CD8-positive, alpha-beta memory T cell (primary cell): ENCODE data around the gene SAMD9. TPM values are rescaled to one million over a fixed set of nuclear protein-coding genes. Genes with fewer than 3 reads are reported as not detected.
"Not testable (repeated sequence)": the region's sequence is repeated elsewhere in the genome, so short reads cannot be mapped to it uniquely, and the experiment has no call there.

Experiments
- CTCF ChIA-PET: fragments of 350-600 bp; sonication (Branson Sonifier 250); formaldehyde crosslinking; loops from one replicate; lab custom pipeline; 2021; ENCODE audit warnings: antibody characterized with exemption; lab: Charles Lee
- POLR2A ChIA-PET: fragments of 350-600 bp; sonication (Branson Sonifier 250); formaldehyde crosslinking; loops from one replicate; lab custom pipeline; 2021; ENCODE audit warnings: antibody characterized with exemption; lab: Charles Lee
- DNase-seq, 5 donors: peaks; one replicate each; pipeline versions ENCODE4 v3.0.0 to v3.0.0-alpha.2; 2020 to 2022; ENCODE audit warnings: mixed read lengths in 1 of 5
- H3K27ac ChIP-seq: one replicate; pipeline ENCODE4 v1.7.0; 2013; ENCODE audit warnings: low read depth, mild to moderate bottlenecking, low read length, moderate library complexity
- H3K27me3 ChIP-seq: 2 replicates; pipeline ENCODE4 v1.7.0; 2013; ENCODE audit warnings: low read length, mild to moderate bottlenecking; ENCODE audit not compliant: insufficient read depth, poor library complexity, severe bottlenecking
- H3K36me3 ChIP-seq: 2 replicates; pipeline ENCODE4 v1.7.0; 2013; ENCODE audit warnings: mild to moderate bottlenecking, low read length, moderate library complexity; ENCODE audit not compliant: insufficient read depth
- H3K4me1 ChIP-seq: 2 replicates; pipeline ENCODE4 v1.7.0; 2013; ENCODE audit warnings: mild to moderate bottlenecking, low read length, moderate library complexity; ENCODE audit not compliant: insufficient read depth
- H3K4me3 ChIP-seq: 2 replicates; pipeline ENCODE4 v1.7.0; 2013; ENCODE audit warnings: mild to moderate bottlenecking, low read length
- H3K9me3 ChIP-seq: 2 replicates; pipeline ENCODE4 v1.7.0; 2013; ENCODE audit warnings: mild to moderate bottlenecking, low read length
- H3K27ac Mint-ChIP-seq, 8 donors: one replicate each; pipeline ENCODE4 v1.8.0; 2020 to 2021; ENCODE audit warnings: mixed read lengths in 8 of 8, mild to moderate bottlenecking in 6 of 8, inconsistent platforms in 3 of 8, moderate library complexity in 3 of 8
- H3K27me3 Mint-ChIP-seq, 2 donors: one replicate each; pipeline ENCODE4 v1.8.0; 2020 to 2021; ENCODE audit warnings: mixed read lengths in 2 of 2, mild to moderate bottlenecking in 1 of 2, moderate library complexity in 1 of 2
- H3K36me3 Mint-ChIP-seq, 3 donors: one replicate each; pipeline ENCODE4 v1.8.0; 2020 to 2021; ENCODE audit warnings: mixed read lengths in 3 of 3, inconsistent platforms in 1 of 3, mild to moderate bottlenecking in 1 of 3
- H3K4me1 Mint-ChIP-seq, 3 donors: one replicate each; pipeline ENCODE4 v1.8.0; 2020 to 2021; ENCODE audit warnings: mixed read lengths in 3 of 3, inconsistent platforms in 1 of 3, mild to moderate bottlenecking in 1 of 3
- H3K4me3 Mint-ChIP-seq, 7 donors: one replicate each; pipeline ENCODE4 v1.8.0; 2020 to 2021; ENCODE audit warnings: mixed read lengths in 7 of 7, mild to moderate bottlenecking in 6 of 7, moderate library complexity in 4 of 7, inconsistent platforms in 2 of 7
- H3K9me3 Mint-ChIP-seq, 5 donors: one replicate each; pipeline ENCODE4 v1.8.0; 2020 to 2022; ENCODE audit warnings: mixed read lengths in 5 of 5, mild to moderate bottlenecking in 3 of 5, moderate library complexity in 2 of 5, inconsistent platforms in 1 of 5
- polyA plus RNA-seq: library from polyadenylated mRNA; unstranded; fragments of 300-500 nt; fragmentation: Illumina TruSeq; gene quantifications from one replicate; pipeline ENCODE4 v1.2.3, GENCODE V29; 2021
- total RNA-seq, 2 experiments: library from RNA; stranded (reverse); gene quantifications; one replicate each; pipeline ENCODE4 v1.2.3, GENCODE V29; 2021

SAMD9 gene
- total and polyA plus RNA-seq, 3 experiments from 2014 or later, result 9.3 to 28.4 (median 9.4) TPM

DNA sequence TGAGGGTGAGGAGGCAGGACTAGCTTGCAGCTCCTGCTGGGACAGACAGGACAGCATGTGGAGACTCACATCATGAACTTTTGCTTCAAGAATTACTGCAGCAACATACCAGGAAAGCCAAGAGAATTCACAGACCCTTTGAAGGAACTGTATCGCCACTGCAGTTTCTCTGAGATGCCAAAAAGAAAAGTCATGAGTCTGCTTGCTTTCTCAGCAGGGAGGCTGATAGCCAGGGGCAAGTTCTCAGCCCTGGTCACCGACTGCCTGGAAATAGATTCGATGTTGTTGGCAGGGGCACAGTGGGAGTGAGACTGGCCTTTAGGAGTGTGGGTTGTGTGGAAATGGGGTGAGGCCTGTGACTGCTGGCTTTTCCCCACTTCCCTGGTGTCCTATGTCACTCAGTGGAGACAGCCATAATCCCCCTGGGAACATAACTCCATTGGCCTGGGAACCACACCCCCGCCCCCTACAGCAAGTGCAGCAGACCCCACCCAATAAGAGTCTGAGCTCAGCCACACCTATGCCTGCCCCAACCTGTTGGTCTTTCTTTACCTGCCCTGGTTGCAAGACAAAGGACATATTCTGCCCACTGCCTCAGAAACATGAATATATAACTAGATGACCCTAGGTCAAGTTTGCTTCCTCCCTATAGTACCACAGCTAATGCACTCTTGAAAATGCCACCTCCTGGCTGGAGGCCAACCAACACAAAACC is 1.6 kb upstream of the SAMD9 start:
- peaks cover 8% of the 10 kb centered on the region for H3K36me3 ChIP-seq
- Mint-ChIP-seq H3K36me3 (peaks cover 16 to 46% (median 30%) of the 10 kb centered on the region in 3 donors), H3K4me3 (peak overlapping the region in 3 of 7 donors; percentile 12 to 45 (median 20)), H3K4me1 (peaks cover 34 to 46% (median 41%) of the 10 kb centered on the region in 3 donors), H3K27me3 (peaks cover 0 to 2% of the 10 kb centered on the region in 2 donors), H3K9me3 (peaks cover 4 to 20% (median 11%) of the 10 kb centered on the region in 5 donors), H3K27ac (peak overlapping the region in 6 of 8 donors; percentile 6 to 90 (median 40))
- H3K4me1 ChIP-seq, result peaks cover 32% of the 10 kb centered on the region
- no peaks in the 10 kb centered on the region for H3K27me3 ChIP-seq
- H3K9me3 ChIP-seq, result no peaks in the 10 kb centered on the region
- no peak overlapping the region for H3K4me3 ChIP-seq
- POLR2A ChIA-PET, result no interaction called here
- H3K27ac ChIP-seq, result no peak overlapping the region
- CTCF ChIA-PET, result interaction anchor here (1.3 kb wide), 1 partner anchor 286 kb away, joined by 3 read pairs; no protein-coding TSS in a partner anchor
- DNase-seq, result no peak

DNA sequence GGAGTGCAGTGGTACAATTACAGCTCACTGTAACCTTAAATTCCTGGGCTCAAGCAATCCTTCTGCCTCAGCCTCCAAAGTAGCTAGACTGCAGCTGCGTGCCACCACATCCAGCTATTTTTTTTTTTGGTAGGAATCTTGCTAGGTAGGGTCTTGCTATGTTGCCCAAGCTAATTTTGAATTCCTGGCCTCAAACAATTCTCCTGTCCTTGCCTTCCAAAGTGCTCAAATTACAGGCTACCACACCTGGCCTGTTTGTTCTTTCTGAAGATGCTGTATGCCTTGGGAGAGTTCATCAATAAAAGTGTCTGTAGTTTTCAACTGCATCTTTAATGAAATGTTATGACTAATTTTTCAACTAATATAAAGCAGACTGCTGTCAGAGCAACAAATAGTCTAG is 452 bp downstream of the SAMD9 start:
- Histone ChIP-seq H3K4me3 (peak overlapping the region; percentile 85), H3K36me3 (peaks cover 8% of the 10 kb centered on the region), H3K27ac (peak overlapping the region; percentile 67), H3K4me1 (peaks cover 33% of the 10 kb centered on the region), H3K27me3 (no peaks in the 10 kb centered on the region), H3K9me3 (no peaks in the 10 kb centered on the region)
- H3K27me3 Mint-ChIP-seq, result peaks cover 0 to 2% of the 10 kb centered on the region in 2 donors
- H3K9me3 Mint-ChIP-seq, result peaks cover 3 to 30% (median 16%) of the 10 kb centered on the region in 5 donors
- peaks cover 24 to 50% (median 47%) of the 10 kb centered on the region in 3 donors for H3K36me3 Mint-ChIP-seq
- H3K4me1 Mint-ChIP-seq, result peaks cover 47 to 64% (median 61%) of the 10 kb centered on the region in 3 donors
- ChIA-PET POLR2A (interaction anchor here (1.1 to 1.9 kb wide), 3 partner anchors 114 to 589 kb away, joined by 4 to 12 read pairs (median 6); partner anchors contain the start of genes PEX1, RBM48 and VPS50), CTCF (interaction anchor here (0.9 to 1.9 kb wide), 3 partner anchors 10 to 285 kb away, joined by 3 to 6 read pairs (median 5); partner anchors contain the start of gene VPS50)
- DNase-seq, result peak in 1 of 5 donors; percentile 10
- peak overlapping the region; percentile 77 to 99 (median 90) for H3K27ac Mint-ChIP-seq
- peak overlapping the region; percentile 82 to 95 (median 88) for H3K4me3 Mint-ChIP-seq

DNA sequence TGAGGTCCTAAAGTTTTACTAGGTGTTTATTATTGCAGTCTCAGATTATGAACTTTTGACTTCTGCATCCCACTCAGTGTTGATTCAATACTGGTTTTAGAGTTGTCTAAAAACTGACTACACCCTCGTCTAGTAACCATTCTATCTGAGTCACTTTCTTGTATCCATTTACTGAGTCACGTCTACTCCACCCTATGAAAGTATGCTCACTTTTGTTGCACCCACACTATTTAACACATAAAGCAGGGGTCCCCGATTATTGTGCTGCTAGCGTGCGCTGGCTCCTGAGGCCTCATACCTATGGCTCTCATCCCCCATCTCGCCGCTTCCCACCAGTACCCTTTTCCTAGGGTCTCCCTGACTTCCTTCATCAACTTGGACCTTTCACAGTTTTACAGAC is 2.0 kb downstream of the SAMD9 start:
- DNase-seq, result no peak
- Histone ChIP-seq H3K27me3 (no peaks in the 10 kb centered on the region), H3K4me1 (peaks cover 33% of the 10 kb centered on the region), H3K4me3 (peak overlapping the region; percentile 85), H3K36me3 (peaks cover 8% of the 10 kb centered on the region), H3K9me3 (no peaks in the 10 kb centered on the region), H3K27ac (no peak overlapping the region)
- ChIA-PET CTCF (no interaction called here), POLR2A (no interaction called here)
- Mint-ChIP-seq H3K36me3 (peaks cover 38 to 65% (median 58%) of the 10 kb centered on the region in 3 donors), H3K4me1 (peaks cover 54 to 79% (median 75%) of the 10 kb centered on the region in 3 donors), H3K27ac (peak overlapping the region; percentile 44 to 99 (median 90)), H3K27me3 (peaks cover 0 to 2% of the 10 kb centered on the region in 2 donors), H3K4me3 (peak overlapping the region; percentile 82 to 95 (median 88)), H3K9me3 (peaks cover 5 to 44% (median 30%) of the 10 kb centered on the region in 5 donors)

DNA sequence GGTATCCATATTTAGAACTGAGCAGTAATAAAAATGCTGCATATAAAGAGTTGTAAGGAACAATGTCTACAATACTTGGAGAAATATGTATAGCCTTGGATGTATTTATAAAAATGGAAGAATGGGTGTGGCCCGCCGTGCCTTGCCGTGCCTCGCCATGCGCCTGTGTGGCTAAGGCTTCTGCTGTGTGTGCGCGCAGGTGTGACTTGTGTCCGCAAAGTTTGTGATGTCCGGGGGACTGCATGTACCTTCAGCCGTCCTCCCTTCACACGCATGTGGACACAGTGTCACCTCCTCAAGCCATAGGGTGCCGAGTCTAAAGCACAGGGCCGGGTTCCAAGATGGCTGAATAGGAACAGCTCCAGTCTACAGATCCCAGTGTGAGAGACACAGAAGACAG is 9.8 kb downstream of the SAMD9 start:
- Mint-ChIP-seq H3K27me3 (no peaks in the 10 kb centered on the region), H3K36me3 (peaks cover 63 to 96% (median 92%) of the 10 kb centered on the region in 3 donors), H3K4me3 (no peak overlapping the region), H3K27ac (no peak overlapping the region), H3K9me3 (peaks cover 35 to 97% (median 92%) of the 10 kb centered on the region in 5 donors), H3K4me1 (peaks cover 20 to 35% (median 33%) of the 10 kb centered on the region in 3 donors)
- no peak for DNase-seq
- peak overlapping the region; percentile 24 for H3K4me3 ChIP-seq
- no peaks in the 10 kb centered on the region for H3K4me1 ChIP-seq
- H3K27me3 ChIP-seq, result no peaks in the 10 kb centered on the region
- H3K27ac ChIP-seq, result no peak overlapping the region
- ChIA-PET CTCF (interaction anchor here (2.0 kb wide), 1 partner anchor 10 kb away, joined by 6 read pairs; the partner anchor contains the start of gene SAMD9), POLR2A (no interaction called here)
- H3K9me3 ChIP-seq, result peaks cover 49% of the 10 kb centered on the region
- peaks cover 46% of the 10 kb centered on the region for H3K36me3 ChIP-seq

DNA sequence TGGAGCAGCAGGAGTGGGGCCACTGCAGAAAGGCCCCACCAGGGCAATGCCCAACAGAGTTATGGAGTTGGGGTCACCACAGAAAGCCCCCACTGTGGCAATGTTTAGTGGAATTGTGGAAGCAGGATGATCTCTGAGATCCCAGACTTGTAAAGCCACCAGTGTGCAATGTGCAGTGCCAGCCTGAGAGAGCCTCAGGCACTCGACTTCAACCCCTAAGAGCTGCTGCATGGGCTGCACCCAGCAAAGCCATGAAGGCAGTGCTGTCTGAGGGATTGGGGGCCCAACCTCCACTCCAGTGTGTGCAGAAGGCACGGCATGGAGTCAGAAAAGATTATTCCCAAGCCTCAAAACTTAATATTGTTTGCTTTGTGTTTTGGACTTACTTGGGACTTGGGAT is 20.4 kb downstream of the SAMD9 start:
- Mint-ChIP-seq H3K27ac (no peak overlapping the region), H3K36me3 (peaks cover 3 to 11% (median 5%) of the 10 kb centered on the region in 3 donors), H3K27me3 (peaks cover 0 to 1% of the 10 kb centered on the region in 2 donors), H3K4me1 (peaks cover 0 to 2% (median 0%) of the 10 kb centered on the region in 3 donors), H3K4me3 (no peak overlapping the region), H3K9me3 (peaks cover 40 to 66% (median 57%) of the 10 kb centered on the region in 5 donors)
- no peaks in the 10 kb centered on the region for H3K27me3 ChIP-seq
- DNase-seq, result no peak
- no peaks in the 10 kb centered on the region for H3K36me3 ChIP-seq
- CTCF ChIA-PET, result no interaction called here
- H3K4me3 ChIP-seq, result no peak overlapping the region
- H3K27ac ChIP-seq, result no peak overlapping the region
- H3K4me1 ChIP-seq, result no peaks in the 10 kb centered on the region
- POLR2A ChIA-PET, result no interaction called here
- H3K9me3 ChIP-seq, result peaks cover 39% of the 10 kb centered on the region

DNA sequence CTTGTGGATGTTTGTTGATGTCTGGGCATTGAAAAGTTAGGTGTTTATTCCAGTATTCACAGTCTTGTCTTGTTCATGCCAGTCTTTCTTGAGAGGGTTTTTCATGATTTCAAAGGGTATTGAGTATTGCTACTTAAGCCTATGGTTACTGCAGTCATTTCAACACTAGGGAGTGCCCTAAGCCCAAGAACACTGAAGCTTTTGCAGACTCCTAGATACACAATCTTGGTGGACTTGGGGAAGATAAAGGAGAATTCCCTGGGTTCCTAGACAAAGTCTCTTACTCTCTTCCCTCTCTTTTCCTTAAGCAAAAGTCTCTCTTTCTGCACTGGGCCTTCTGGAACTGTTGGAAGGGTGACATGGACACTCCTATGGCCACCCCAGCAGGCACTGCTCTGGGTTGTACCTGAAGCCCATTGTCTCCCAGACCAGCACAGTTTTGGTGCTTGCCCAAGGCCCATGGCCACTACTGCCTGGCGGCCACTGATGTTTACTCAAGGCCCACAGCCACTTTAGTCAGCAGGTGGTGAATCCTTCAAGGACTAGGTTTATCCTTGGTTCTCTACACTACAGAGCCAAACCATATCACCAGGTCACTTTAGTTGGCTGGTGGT is 24.9 kb downstream of the SAMD9 start:
- POLR2A ChIA-PET, result no interaction called here
- H3K27me3 ChIP-seq, result no peaks in the 10 kb centered on the region
- Mint-ChIP-seq H3K4me1 (no peaks in the 10 kb centered on the region), H3K4me3 (no peak overlapping the region), H3K27ac (no peak overlapping the region), H3K9me3 (peaks cover 20 to 57% (median 48%) of the 10 kb centered on the region in 5 donors), H3K27me3 (peaks cover 27 to 28% of the 10 kb centered on the region in 2 donors), H3K36me3 (peaks cover 0 to 20% (median 0%) of the 10 kb centered on the region in 3 donors)
- no peaks in the 10 kb centered on the region for H3K4me1 ChIP-seq
- no peak overlapping the region for H3K4me3 ChIP-seq
- no peak overlapping the region for H3K27ac ChIP-seq
- CTCF ChIA-PET, result no interaction called here
- no peaks in the 10 kb centered on the region for H3K36me3 ChIP-seq
- H3K9me3 ChIP-seq, result peaks cover 10% of the 10 kb centered on the region
- DNase-seq, result no peak

DNA sequence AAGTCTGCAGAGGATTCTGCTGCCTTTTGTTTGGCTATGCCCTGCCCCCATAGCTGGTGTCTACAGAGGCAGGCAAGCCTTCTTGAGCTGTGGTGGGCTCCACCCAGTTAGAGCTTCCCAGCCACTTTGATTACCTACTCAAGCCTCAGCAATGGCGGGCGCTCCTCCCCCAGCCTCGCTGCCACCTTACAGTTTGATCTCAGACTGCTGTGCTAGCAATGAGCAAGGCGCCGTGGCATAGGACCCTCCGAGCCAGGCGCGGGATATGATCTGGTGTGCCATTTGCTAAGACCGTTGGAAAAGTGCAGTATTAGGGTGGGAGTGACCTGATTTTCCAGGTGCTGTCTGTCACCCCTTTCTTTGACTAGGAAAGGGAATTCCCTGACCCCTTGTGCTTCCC is 44.4 kb downstream of the SAMD9 start:
- peaks cover 10 to 22% (median 14%) of the 10 kb centered on the region in 5 donors for H3K9me3 Mint-ChIP-seq

More for the DNA sequence above, 44.4 kb downstream of the SAMD9 start:
- H3K27me3 Mint-ChIP-seq, result peaks cover 31 to 52% of the 10 kb centered on the region in 2 donors
- H3K27ac Mint-ChIP-seq, H3K27ac ChIP-seq, DNase-seq, CTCF ChIA-PET, H3K9me3 ChIP-seq, H3K4me1 ChIP-seq, POLR2A ChIA-PET, H3K4me1 Mint-ChIP-seq, H3K4me3 Mint-ChIP-seq, H3K4me3 ChIP-seq, H3K36me3 ChIP-seq, H3K27me3 ChIP-seq: not testable (repeated sequence)
- peaks cover 0 to 32% (median 1%) of the 10 kb centered on the region in 3 donors for H3K36me3 Mint-ChIP-seq
